Esophagus mucosa (tissue), 1 donor: ENCODE measurements around the gene COL8A1. TPM values are rescaled to one million over a fixed set of nuclear protein-coding genes. Genes with fewer than 3 reads are reported as not detected.
A peak's percentile ranks its signal among the peaks of the same experiment; 100 is the strongest.

Source experiments
- ATAC-seq: fragments of 200-7000 bp; cut with Tn5 transposase; one replicate; pipeline ENCODE4 v1.9.1; 2020
- total RNA-seq: library from RNA; stranded (reverse); gene quantifications from one replicate; pipeline ENCODE4 v1.2.4, GENCODE V29; 2023
- donor health status: DM: yes; HTN: yes; CAD: no.

Gene COL8A1
- total RNA-seq, 1 donor from 2014 or later = 2.2 TPM

- no peak for ATAC-seq
Observed at GRCh38 chr3:99640214-99640851, 1.9 kb downstream of the COL8A1 start.

GRCh38 chr3:99641480-99641879 lies 3.1 kb downstream of the COL8A1 start:
- no peak for ATAC-seq

- no peak for ATAC-seq
Observed at GRCh38 chr3:99641982-99642381, 3.6 kb downstream of the COL8A1 start.

- no peak for ATAC-seq
Observed at GRCh38 chr3:99644017-99644416, 5.6 kb downstream of the COL8A1 start.

- no peak for ATAC-seq
Observed at GRCh38 chr3:99644746-99645145, 6.4 kb downstream of the COL8A1 start.

- no peak for ATAC-seq
Observed at GRCh38 chr3:99645277-99646106, 7.1 kb downstream of the COL8A1 start.

GRCh38 chr3:99646107-99646435 lies 7.7 kb downstream of the COL8A1 start:
- ATAC-seq = no peak

GRCh38 chr3:99647081-99647480 lies 8.7 kb downstream of the COL8A1 start:
- no peak for ATAC-seq

- ATAC-seq = peak; percentile 68
Observed at GRCh38 chr3:99648101-99648500, 9.7 kb downstream of the COL8A1 start.

GRCh38 chr3:99648516-99648915 lies 10.1 kb downstream of the COL8A1 start:
- ATAC-seq = no peak

- no peak for ATAC-seq
Observed at GRCh38 chr3:99651531-99651930, 13.1 kb downstream of the COL8A1 start.

GRCh38 chr3:99656624-99657023 lies 18.2 kb downstream of the COL8A1 start:
- no peak for ATAC-seq

GRCh38 chr3:99658274-99658673 lies 19.9 kb downstream of the COL8A1 start:
- ATAC-seq = no peak

- ATAC-seq = peak; percentile 74
Observed at GRCh38 chr3:99659032-99659431, 20.6 kb downstream of the COL8A1 start.

- ATAC-seq = no peak
Observed at GRCh38 chr3:99659951-99660350, 21.6 kb downstream of the COL8A1 start.

- no peak for ATAC-seq
Observed at GRCh38 chr3:99662838-99663570, 24.6 kb downstream of the COL8A1 start.

GRCh38 chr3:99663977-99664376 lies 25.6 kb downstream of the COL8A1 start:
- no peak for ATAC-seq

GRCh38 chr3:99665017-99665416 lies 26.6 kb downstream of the COL8A1 start:
- ATAC-seq = no peak

- no peak for ATAC-seq
Observed at GRCh38 chr3:99666201-99666600, 27.8 kb downstream of the COL8A1 start.

- ATAC-seq = no peak
Observed at GRCh38 chr3:99668044-99668443, 29.6 kb downstream of the COL8A1 start.

GRCh38 chr3:99669879-99670555 lies 31.6 kb downstream of the COL8A1 start:
- ATAC-seq = no peak

GRCh38 chr3:99670556-99670950 lies 32.2 kb downstream of the COL8A1 start:
- ATAC-seq = no peak
